Smooth muscle cell (in vitro differentiated cells): ENCODE data around the gene RYR3. TPM values are rescaled to one million over a fixed set of nuclear protein-coding genes. Genes with fewer than 3 reads are reported as not detected.

Experiments used
- DNase-seq: peaks from one replicate; lab custom pipeline; 2025; ENCODE audit not compliant: unreplicated experiment; lab: John Stamatoyannopoulos, UW
- H2AFZ ChIP-seq: fragments of 200-600 bp; sonication (generic); 2 replicates; pipeline ENCODE4 v1.6.0; 2016; ENCODE audit warnings: antibody characterized with exemption, low read depth, mild to moderate bottlenecking
- H3F3A ChIP-seq: fragments of 200-600 bp; sonication (generic); 2 replicates; pipeline ENCODE4 v1.6.0; 2017; ENCODE audit warnings: antibody characterized with exemption, low read depth
- H3K27ac ChIP-seq: fragments of 200-600 bp; sonication (generic); 2 replicates; pipeline ENCODE4 v1.5.1; 2016; ENCODE audit warnings: low read depth, mild to moderate bottlenecking
- H3K27me3 ChIP-seq: fragments of 200-600 bp; sonication (generic); 2 replicates; pipeline ENCODE4 v1.6.1; 2016; ENCODE audit warnings: low read depth, mild to moderate bottlenecking
- H3K36me3 ChIP-seq: fragments of 200-600 bp; sonication (generic); 2 replicates; pipeline ENCODE4 v1.5.1; 2016; ENCODE audit warnings: low read depth
- H3K4me1 ChIP-seq: fragments of 200-600 bp; sonication (generic); 2 replicates; pipeline ENCODE4 v1.5.1; 2016; ENCODE audit warnings: low read depth
- H3K4me2 ChIP-seq: fragments of 200-600 bp; sonication (generic); 2 replicates; pipeline ENCODE4 v1.6.0; 2016; ENCODE audit warnings: mild to moderate bottlenecking
- H3K4me3 ChIP-seq: fragments of 200-600 bp; sonication (generic); 2 replicates; pipeline ENCODE4 v1.5.1; 2016; ENCODE audit warnings: mild to moderate bottlenecking
- H3K79me2 ChIP-seq: fragments of 200-600 bp; sonication (generic); 2 replicates; pipeline ENCODE4 v1.6.0; 2016; ENCODE audit warnings: low read depth, mild to moderate bottlenecking
- H3K9ac ChIP-seq: fragments of 200-600 bp; sonication (generic); 2 replicates; pipeline ENCODE4 v1.6.0; 2016; ENCODE audit warnings: low read depth
- H3K9me3 ChIP-seq: fragments of 200-600 bp; sonication (generic); replicated peaks from 2 replicates; pipeline ENCODE4 v1.5.1; 2016; ENCODE audit warnings: low read depth
- H4K20me1 ChIP-seq: fragments of 200-600 bp; sonication (generic); 2 replicates; pipeline ENCODE4 v1.6.0; 2016; ENCODE audit warnings: low read depth
- CTCF ChIP-seq: fragments of 200-600 bp; sonication (generic); IDR thresholded peaks from 2 replicates; pipeline ENCODE4 v1.5.1; 2017; ENCODE audit warnings: borderline replicate concordance, mild to moderate bottlenecking, antibody characterized with exemption; ENCODE audit not compliant: insufficient read depth, poor library complexity, severe bottlenecking
- WGBS: methylation state at CpG from one replicate; pipeline ENCODE4 v1.1.7; 2016; ENCODE audit warnings: low lambda C conversion rate; 5-methylcytosine and 5-hydroxymethylcytosine counted together
- polyA plus RNA-seq: library from polyadenylated mRNA; unstranded; fragments of >200 nt; fragmentation: Nextera tagmentation; extraction: Ambion mirVana; gene quantifications from 2 replicates; pipeline ENCODE4 v1.2.1, GENCODE V29; 2016
- total RNA-seq: library from RNA; depleted of rRNA; stranded (reverse); fragments of >200 nt; gene quantifications from 2 replicates; pipeline ENCODE4 v1.2.3, GENCODE V29; 2014

Gene RYR3
- total and polyA plus RNA-seq, 2 experiments from 2014 or later = 0.23 to 6.2 TPM

- no peak overlapping the region for H3K4me2 ChIP-seq
- peak overlapping the region; percentile 36 for H3K27ac ChIP-seq
- H3F3A ChIP-seq = peaks cover 7% of the 10 kb centered on the region
- no peaks in the 10 kb centered on the region for H3K27me3 ChIP-seq
- no peaks in the 10 kb centered on the region for H4K20me1 ChIP-seq
- no peak for DNase-seq
- no peak overlapping the region for H3K4me3 ChIP-seq
- no peaks in the 10 kb centered on the region for H3K36me3 ChIP-seq
- no peak overlapping the region for H2AFZ ChIP-seq
- H3K9ac ChIP-seq = no peak overlapping the region
- WGBS = 86% methylated on average over 1 of the region's 1 CpG
- peaks cover 5% of the 10 kb centered on the region for H3K4me1 ChIP-seq
- H3K79me2 ChIP-seq = no peaks in the 10 kb centered on the region
- no peak for TF ChIP-seq CTCF
- no peaks in the 10 kb centered on the region for H3K9me3 ChIP-seq
These were observed 549.3 kb downstream of the RYR3 start for GRCh38 chr15:33859992-33860545.

- Histone ChIP-seq H2AFZ (no peak overlapping the region), H4K20me1 (no peaks in the 10 kb centered on the region), H3K27me3 (no peaks in the 10 kb centered on the region), H3F3A (peaks cover 11% of the 10 kb centered on the region), H3K9ac (no peak overlapping the region), H3K9me3 (no peaks in the 10 kb centered on the region), H3K79me2 (no peaks in the 10 kb centered on the region), H3K36me3 (no peaks in the 10 kb centered on the region), H3K4me3 (no peak overlapping the region), H3K4me2 (peak overlapping the region; percentile 70), H3K27ac (peak overlapping the region; percentile 76), H3K4me1 (peaks cover 5% of the 10 kb centered on the region)
- WGBS = 41% methylated on average over 3 of the region's 3 CpGs
- no peak for DNase-seq
- TF ChIP-seq CTCF = no peak
These were observed 550.0 kb downstream of the RYR3 start for GRCh38 chr15:33860754-33861153.

- Histone ChIP-seq H3F3A (peaks cover 11% of the 10 kb centered on the region), H3K4me3 (no peak overlapping the region), H3K4me2 (no peak overlapping the region), H3K4me1 (peaks cover 10% of the 10 kb centered on the region), H3K79me2 (no peaks in the 10 kb centered on the region), H3K27ac (no peak overlapping the region), H3K27me3 (no peaks in the 10 kb centered on the region), H4K20me1 (no peaks in the 10 kb centered on the region), H3K9ac (no peak overlapping the region), H3K9me3 (no peaks in the 10 kb centered on the region), H3K36me3 (no peaks in the 10 kb centered on the region), H2AFZ (no peak overlapping the region)
- no peak for TF ChIP-seq CTCF
- no peak for DNase-seq
- WGBS = 80% methylated on average over 5 of the region's 5 CpGs
These were observed 553.8 kb downstream of the RYR3 start for GRCh38 chr15:33864360-33865075.
